HG03064 (cell line): ENCODE results near the gene SCGB1D1.

Experiments
- ATAC-seq: cut with Tn5 transposase; IDR thresholded peaks from one replicate; pipeline ENCODE4 v1.9.1; 2021; ENCODE audit warnings: low read depth; ENCODE audit not compliant: unreplicated experiment

SCGB1D1 gene

DNA sequence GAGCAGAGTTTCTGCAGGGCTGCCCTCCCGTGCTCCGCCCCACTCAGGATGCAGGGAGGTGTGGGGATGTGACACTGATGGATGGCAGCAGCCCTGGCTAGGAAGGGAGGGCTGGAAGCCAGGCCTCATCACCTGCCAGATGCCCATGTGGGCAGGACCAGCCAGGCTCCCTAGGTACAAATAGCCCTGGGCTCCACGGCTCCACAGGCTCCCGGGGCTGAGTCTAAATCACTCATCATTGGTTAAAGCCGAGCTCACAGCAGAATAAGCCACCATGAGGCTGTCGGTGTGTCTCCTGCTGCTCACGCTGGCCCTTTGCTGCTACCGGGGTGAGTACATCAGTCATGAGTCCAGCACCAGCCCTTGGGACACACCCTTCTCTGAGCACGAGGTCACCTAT lies at the start of gene SCGB1D1:
TSS of gene SCGB1D1 (plus strand) at position 206 of the 400 bp plus-strand sequence. CDS start at position 275, 69 bp downstream.
- ATAC-seq: no peak

- ATAC-seq: no peak
These were observed 49.5 kb upstream of the SCGB1D1 start for GRCh38 chr11:62140304-62141110.

DNA sequence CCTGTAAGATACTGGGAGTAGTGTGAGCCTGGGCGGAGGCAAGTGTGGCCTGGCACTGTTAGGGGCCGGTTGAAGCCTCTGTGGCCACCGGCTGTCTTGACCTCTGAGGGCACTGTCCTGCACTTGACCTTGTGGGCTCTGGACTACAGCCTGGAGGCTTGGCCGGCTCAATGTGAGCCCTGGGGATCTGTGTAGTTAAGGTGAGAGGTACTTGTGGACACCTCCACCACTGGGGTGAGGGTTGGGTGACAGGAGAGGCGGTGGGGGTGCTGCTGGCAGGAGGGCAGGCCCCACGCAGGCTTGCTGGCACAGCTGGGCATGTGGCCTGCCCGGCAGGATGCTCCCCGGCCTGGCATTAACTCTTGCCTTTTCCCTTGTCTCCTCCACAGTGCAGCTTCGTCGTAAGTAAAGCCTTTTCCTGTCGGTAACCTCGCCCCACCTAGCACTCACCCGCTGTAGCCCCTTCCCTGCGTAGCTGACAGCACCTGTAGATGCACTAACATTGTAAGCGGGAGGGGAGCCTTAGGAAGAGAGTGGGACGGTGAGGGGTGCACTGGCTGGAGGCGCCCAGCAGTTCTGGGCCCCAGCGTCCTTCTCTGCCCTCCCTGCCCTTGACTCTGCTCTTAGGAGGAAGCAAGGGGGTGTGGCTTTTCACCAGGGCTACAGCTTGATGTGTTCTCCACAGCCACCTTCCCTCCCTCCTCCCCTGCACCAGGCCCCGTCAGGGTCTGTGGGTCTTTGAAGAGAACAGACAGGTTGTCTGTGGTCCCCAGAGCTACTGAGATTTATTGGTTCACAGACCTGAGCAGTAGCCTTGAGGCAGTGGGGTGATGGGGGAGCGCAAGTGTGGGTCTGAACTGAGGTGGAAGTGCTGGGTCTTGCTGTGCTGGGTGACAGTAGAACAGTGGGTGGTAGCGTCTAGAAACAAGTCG lies 48.6 kb upstream of the SCGB1D1 start:
- no peak for ATAC-seq

- ATAC-seq: no peak
These were observed 48.0 kb upstream of the SCGB1D1 start for GRCh38 chr11:62142043-62142375.

DNA sequence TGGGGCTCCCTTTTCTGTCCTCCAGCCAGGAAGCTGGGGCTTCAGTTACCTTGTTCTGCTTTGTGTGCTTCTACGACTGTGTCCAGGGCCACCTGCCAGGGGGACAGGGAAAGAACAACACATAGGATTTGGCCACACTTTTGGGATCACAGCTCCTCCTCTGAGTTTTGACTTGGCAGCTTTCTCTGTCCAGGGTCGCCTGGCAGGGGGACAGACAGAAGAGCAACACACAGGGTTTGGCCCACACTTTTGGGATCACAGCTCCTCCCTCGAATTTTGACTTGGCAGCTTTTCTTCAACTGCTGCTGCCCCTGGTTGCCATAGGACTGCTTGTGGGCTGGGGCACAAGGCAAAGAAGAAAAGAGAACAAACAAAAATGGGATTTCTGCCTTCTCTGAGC lies 47.1 kb upstream of the SCGB1D1 start:
- no peak for ATAC-seq

- no peak for ATAC-seq
These were observed 46.3 kb upstream of the SCGB1D1 start for GRCh38 chr11:62143727-62144126.

DNA sequence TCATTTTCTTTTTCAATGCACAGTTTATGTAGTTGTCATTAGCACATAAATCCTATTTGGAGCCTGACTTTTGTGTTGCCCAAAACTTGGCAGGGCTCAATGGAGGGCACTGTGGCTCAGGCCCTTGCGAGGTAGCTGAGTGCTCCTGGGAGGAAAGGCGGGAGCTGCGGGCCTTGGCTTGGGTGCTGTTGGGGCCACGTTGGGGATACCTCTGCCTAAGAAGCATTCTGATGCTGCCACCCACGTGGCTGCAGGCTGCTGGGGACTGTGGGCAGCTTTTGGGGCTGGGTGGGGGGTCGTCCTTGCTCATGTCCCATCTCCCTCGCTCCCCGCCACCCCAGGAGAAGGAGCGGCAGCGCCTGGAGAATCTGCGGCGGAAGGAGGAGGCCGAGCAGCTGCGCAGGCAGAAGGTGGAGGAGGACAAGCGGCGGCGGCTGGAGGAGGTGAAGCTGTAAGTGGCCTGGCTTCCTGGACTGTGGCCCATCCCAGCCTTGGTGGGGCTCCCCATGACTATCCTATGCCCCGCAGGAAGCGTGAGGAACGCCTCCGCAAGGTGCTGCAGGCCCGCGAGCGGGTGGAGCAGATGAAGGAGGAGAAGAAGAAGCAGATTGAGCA lies 45.3 kb upstream of the SCGB1D1 start:
- no peak for ATAC-seq

- no peak for ATAC-seq
These were observed 44.6 kb upstream of the SCGB1D1 start for GRCh38 chr11:62145261-62145871.

- no peak for ATAC-seq
These were observed 43.4 kb upstream of the SCGB1D1 start for GRCh38 chr11:62146476-62147200.

GRCh38 chr11:62147545-62147944 lies 42.5 kb upstream of the SCGB1D1 start:
- no peak for ATAC-seq

GRCh38 chr11:62148271-62148980 lies 41.6 kb upstream of the SCGB1D1 start:
- no peak for ATAC-seq

DNA sequence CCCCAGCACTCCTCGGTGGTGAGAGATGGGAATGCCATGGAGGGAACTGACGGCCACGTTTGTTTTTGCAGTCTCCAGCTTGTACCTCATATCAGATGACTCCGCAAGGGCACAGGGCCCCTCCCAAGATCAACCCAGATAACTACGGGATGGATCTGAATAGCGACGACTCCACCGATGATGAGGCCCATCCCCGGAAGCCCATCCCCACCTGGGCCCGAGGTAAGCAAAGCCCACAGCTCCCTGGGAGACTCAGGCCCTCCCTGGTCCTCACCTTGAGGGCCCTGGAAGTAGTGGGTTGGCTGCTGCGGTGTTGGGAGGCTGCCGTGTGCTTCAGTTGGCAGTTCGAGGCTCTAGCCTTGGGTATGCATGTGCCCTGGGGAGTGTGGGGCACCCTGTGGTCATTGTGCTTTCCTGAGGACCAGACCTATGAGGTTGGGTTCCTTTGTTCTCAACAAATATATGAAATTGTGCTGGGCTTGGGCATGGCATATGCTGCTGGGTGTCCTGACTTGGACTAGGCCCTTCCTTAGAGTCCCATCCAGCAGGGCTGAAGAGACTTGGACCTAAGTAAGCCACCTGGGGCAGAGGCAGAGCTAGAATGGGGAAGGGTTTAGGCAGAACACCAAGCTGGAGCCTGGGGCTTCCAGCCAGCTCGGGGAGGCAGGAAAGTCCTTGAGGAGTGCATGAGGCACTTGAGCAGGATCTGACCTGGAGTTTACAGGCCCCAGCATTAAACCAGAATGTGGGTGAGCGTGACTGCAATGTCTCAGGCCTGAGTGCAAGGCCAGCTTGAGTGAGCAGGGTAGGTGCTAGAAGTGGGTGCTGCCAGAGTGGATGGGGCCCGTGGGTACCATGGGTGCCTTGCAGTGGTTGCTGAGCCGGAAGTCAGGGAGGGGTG lies 39.8 kb upstream of the SCGB1D1 start:
- no peak for ATAC-seq

GRCh38 chr11:62150887-62151736 lies 38.9 kb upstream of the SCGB1D1 start:
- ATAC-seq: no peak

DNA sequence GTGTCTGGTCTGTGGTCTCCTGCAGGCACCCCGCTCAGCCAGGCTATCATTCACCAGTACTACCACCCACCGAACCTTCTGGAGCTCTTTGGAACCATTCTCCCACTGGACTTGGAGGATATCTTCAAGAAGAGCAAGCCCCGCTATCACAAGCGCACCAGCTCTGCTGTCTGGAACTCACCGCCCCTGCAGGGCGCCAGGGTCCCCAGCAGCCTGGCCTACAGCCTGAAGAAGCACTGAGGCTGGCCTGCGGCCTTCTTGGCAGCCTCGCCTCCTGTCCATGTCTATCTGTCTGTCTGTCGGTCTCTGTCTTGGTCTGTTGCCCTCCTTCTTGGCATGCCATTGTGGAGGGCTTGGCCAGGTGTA lies 38.3 kb upstream of the SCGB1D1 start:
- no peak for ATAC-seq

DNA sequence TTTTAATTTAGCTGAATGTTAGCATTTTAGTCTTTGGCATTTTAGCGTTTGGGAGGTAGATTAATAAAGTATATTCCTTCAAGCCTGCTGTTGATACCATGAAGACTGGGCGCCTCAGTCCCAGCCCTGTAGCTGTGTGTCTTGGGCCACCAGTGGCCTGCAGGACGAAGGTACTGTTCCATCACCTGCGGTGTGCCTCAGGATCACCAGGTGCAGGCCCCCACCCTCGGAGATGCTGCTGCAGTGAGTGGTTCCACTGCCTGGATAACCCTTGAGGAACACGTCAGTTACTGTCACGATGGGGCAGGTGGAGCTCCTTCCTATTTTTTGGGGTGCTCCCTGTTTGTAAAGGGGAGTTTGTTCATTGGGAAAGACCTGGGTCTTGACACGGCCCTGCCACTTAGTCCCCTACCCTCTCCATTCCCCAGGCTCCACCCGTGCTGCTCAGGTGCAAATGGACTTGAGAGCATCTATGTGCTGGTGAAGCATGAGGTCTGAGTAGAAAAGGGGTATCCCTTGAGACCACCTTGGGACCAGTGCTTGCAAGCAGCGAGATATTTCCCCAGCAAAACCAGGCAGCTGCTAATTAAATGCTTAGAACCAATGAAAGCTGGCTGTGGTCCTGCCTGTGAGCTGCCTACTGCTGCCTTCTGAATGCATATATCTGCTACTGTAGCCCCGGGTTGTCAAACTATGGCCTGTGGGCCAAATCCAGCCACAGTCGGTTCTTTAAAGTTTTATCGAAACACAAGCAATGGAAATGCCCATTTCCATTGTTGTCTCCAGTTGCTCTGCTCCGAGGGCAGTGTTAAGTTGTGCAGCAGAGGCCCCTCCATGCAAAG lies 37.5 kb upstream of the SCGB1D1 start:
- no peak for ATAC-seq

- ATAC-seq: no peak
These were observed 37.0 kb upstream of the SCGB1D1 start for GRCh38 chr11:62153087-62153395.

GRCh38 chr11:62153617-62154016 lies 36.4 kb upstream of the SCGB1D1 start:
- ATAC-seq: no peak
